Gastroesophageal sphincter (tissue), 4 donors: Measurements from ENCODE around the gene SLC6A5. TPM values are rescaled to one million over a fixed set of nuclear protein-coding genes. Genes with fewer than 3 reads are reported as not detected.
"Not testable (repeated sequence)": the region's sequence is repeated elsewhere in the genome, so short reads cannot be mapped to it uniquely, and the experiment has no call there.

Experiments used
- ATAC-seq: fragments of 150-250 bp; one replicate; pipeline ENCODE4 v1.9.1; 2016; ENCODE audit warnings: mild to moderate bottlenecking, moderate library complexity
- H3K27ac ChIP-seq, 4 donors: fragments of 200-600 bp; sonication (generic) in 3 of 4; 1 replicate in 3 of 4; 2 replicates in 1 of 4; pipeline ENCODE4 v1.5.1; 2016 to 2019
- H3K27me3 ChIP-seq: fragments of 200-600 bp; sonication (generic); one replicate; pipeline ENCODE4 v1.5.1; 2019
- H3K36me3 ChIP-seq, 2 donors: fragments of 200-600 bp; sonication (generic); one replicate each; pipeline ENCODE4 v1.5.1; 2019; ENCODE audit warnings: control low read depth in 1 of 2
- H3K4me1 ChIP-seq, 3 donors: fragments of 200-600 bp; sonication (generic); 1 replicate in 2 of 3; 2 replicates in 1 of 3; pipeline ENCODE4 v1.5.1; 2016 to 2019; ENCODE audit warnings: control low read depth in 2 of 3
- H3K4me3 ChIP-seq, 2 donors: fragments of 200-600 bp; sonication (generic); one replicate each; pipeline ENCODE4 v1.5.1; 2019; ENCODE audit warnings: mild to moderate bottlenecking in 1 of 2, moderate library complexity in 1 of 2
- H3K9me3 ChIP-seq, 3 donors: fragments of 200-600 bp; sonication (generic); one replicate each; pipeline ENCODE4 v1.5.1; 2017 to 2019; ENCODE audit warnings: control low read depth in 2 of 3
- CTCF ChIP-seq, 4 experiments: fragments of 200-600 bp in 2 of 4; fragments of 450-650 bp in 2 of 4; sonication (generic) in 1 of 4; IDR thresholded peaks; one replicate each; pipeline ENCODE4 v1.5.1; 2017 to 2019; ENCODE audit warnings: antibody characterized with exemption in 4 of 4, mild to moderate bottlenecking in 2 of 4, moderate library complexity in 2 of 4
- EP300 ChIP-seq: sonication (generic); formaldehyde crosslinking; IDR thresholded peaks from one replicate; pipeline ENCODE4 v1.6.1; 2017; ENCODE audit warnings: antibody characterized with exemption, mild to moderate bottlenecking
- POLR2A ChIP-seq, 2 donors: fragments of 450-650 bp; IDR thresholded peaks; one replicate each; pipeline ENCODE4 v1.6.1; 2017; ENCODE audit warnings: antibody characterized with exemption in 2 of 2, mild to moderate bottlenecking in 2 of 2, moderate library complexity in 1 of 2
- POLR2AphosphoS5 ChIP-seq: sonication (generic); formaldehyde crosslinking; IDR thresholded peaks from one replicate; pipeline ENCODE4 v1.6.1; 2017; ENCODE audit warnings: antibody characterized with exemption
- WGBS, 2 donors: methylation state at CpG; one replicate each; pipeline ENCODE4 v1.1.5; 2018; ENCODE audit warnings: low coverage in 1 of 2; 5-methylcytosine and 5-hydroxymethylcytosine counted together
- total RNA-seq, 4 donors: library from RNA; depleted of rRNA; stranded (reverse); fragments of >200 nt; gene quantifications; one replicate each; pipeline ENCODE4 v1.1.0, GENCODE V29; 2016

SLC6A5 gene
- total RNA-seq, 4 donors from 2014 or later, result not detected

GRCh38 chr11:20566591-20567434 is 32.6 kb upstream of the SLC6A5 start:
- Histone ChIP-seq H3K9me3 (no peaks in the 10 kb centered on the region), H3K36me3 (no peaks in the 10 kb centered on the region), H3K4me1 (no peaks in the 10 kb centered on the region), H3K27me3 (no peaks in the 10 kb centered on the region), H3K4me3 (no peak overlapping the region), H3K27ac (no peak overlapping the region)
- WGBS, 2 donors, result 58 to 64% methylated on average over 3 of the region's 5 CpGs
- ATAC-seq, result no peak
- TF ChIP-seq POLR2A (IDR thresholded peaks at IDR 0.05), result no peak

- H3K36me3 ChIP-seq, H3K27me3 ChIP-seq, H3K4me3 ChIP-seq, H3K27ac ChIP-seq, H3K9me3 ChIP-seq, H3K4me1 ChIP-seq, ATAC-seq: not testable (repeated sequence)
- WGBS, 2 donors, result 67 to 91% methylated on average over 2 to 4 of the region's 4 CpGs
Measured at GRCh38 chr11:20579725-20580124, 19.7 kb upstream of the SLC6A5 start.

GRCh38 chr11:20583201-20583600 is 16.2 kb upstream of the SLC6A5 start:
- Histone ChIP-seq H3K27me3 (peaks cover 2% of the 10 kb centered on the region), H3K4me3 (no peak overlapping the region), H3K4me1 (no peaks in the 10 kb centered on the region), H3K9me3 (no peaks in the 10 kb centered on the region), H3K27ac (no peak overlapping the region), H3K36me3 (no peaks in the 10 kb centered on the region)
- TF ChIP-seq EP300 (no peak), POLR2AphosphoS5 (no peak), CTCF (IDR thresholded peaks at IDR 0.05) (no peak), POLR2A (IDR thresholded peaks at IDR 0.05) (no peak)
- 55 to 71% methylated on average over 5 of the region's 5 CpGs for WGBS, 2 donors
- ATAC-seq, result no peak

- H3K4me3 ChIP-seq, result no peak overlapping the region
- peaks cover 11% of the 10 kb centered on the region for H3K27me3 ChIP-seq
- no peak overlapping the region for H3K27ac ChIP-seq
- no peaks in the 10 kb centered on the region for H3K36me3 ChIP-seq
- TF ChIP-seq POLR2AphosphoS5 (no peak), CTCF (IDR thresholded peaks at IDR 0.05) (no peak), POLR2A (IDR thresholded peaks at IDR 0.05) (no peak), EP300 (no peak)
- H3K9me3 ChIP-seq, result no peaks in the 10 kb centered on the region
- 51 to 71% methylated on average over 3 to 4 of the region's 4 CpGs for WGBS, 2 donors
- ATAC-seq, result no peak
- H3K4me1 ChIP-seq, result no peaks in the 10 kb centered on the region
Measured at GRCh38 chr11:20584093-20584774, 15.2 kb upstream of the SLC6A5 start.

GRCh38 chr11:20589796-20590195 is 9.6 kb upstream of the SLC6A5 start:
- H3K27me3 ChIP-seq, result peaks cover 31% of the 10 kb centered on the region
- H3K4me1 ChIP-seq, result no peaks in the 10 kb centered on the region
- WGBS, 2 donors, result 72 to 100% methylated on average over 2 to 6 of the region's 6 CpGs
- no peak overlapping the region for H3K27ac ChIP-seq
- H3K9me3 ChIP-seq, result no peaks in the 10 kb centered on the region
- no peaks in the 10 kb centered on the region for H3K36me3 ChIP-seq
- TF ChIP-seq CTCF (IDR thresholded peaks at IDR 0.05) (no peak), POLR2AphosphoS5 (no peak), EP300 (no peak), POLR2A (IDR thresholded peaks at IDR 0.05) (no peak)
- no peak overlapping the region for H3K4me3 ChIP-seq
- ATAC-seq, result no peak

- no peak for ATAC-seq
- 84 to 88% methylated on average over 3 of the region's 3 CpGs for WGBS, 2 donors
Measured at GRCh38 chr11:20590381-20590780, 9.0 kb upstream of the SLC6A5 start.

More at GRCh38 chr11:20590381-20590780, 9.0 kb upstream of the SLC6A5 start:
- no peaks in the 10 kb centered on the region for H3K4me1 ChIP-seq
- H3K36me3 ChIP-seq, result no peaks in the 10 kb centered on the region
- no peaks in the 10 kb centered on the region for H3K9me3 ChIP-seq
- no peak for TF ChIP-seq POLR2A (IDR thresholded peaks at IDR 0.05)
- peaks cover 37% of the 10 kb centered on the region for H3K27me3 ChIP-seq
- H3K4me3 ChIP-seq, result no peak overlapping the region
- no peak overlapping the region for H3K27ac ChIP-seq
